Lung microvascular endothelial cell (primary cell): Measurements from ENCODE around the gene DCDC2. TPM values are rescaled to one million over a fixed set of nuclear protein-coding genes. Genes with fewer than 3 reads are reported as not detected.
"Not testable (repeated sequence)": the region's sequence is repeated elsewhere in the genome, so short reads cannot be mapped to it uniquely, and the experiment has no call there.

Source experiments
- DNase-seq, 2 donors: peaks; one replicate each; pipeline versions ENCODE4 v3.0.0 to v3.0.0-alpha.2; 2010; ENCODE audit warnings: low read depth in 2 of 2
- total RNA-seq: library from RNA; depleted of rRNA; stranded (reverse); fragments of >200 nt; gene quantifications from 2 replicates; pipeline ENCODE4 v1.2.1, GENCODE V29; 2014

Gene DCDC2
- not detected in 2 replicates for total RNA-seq

DNA sequence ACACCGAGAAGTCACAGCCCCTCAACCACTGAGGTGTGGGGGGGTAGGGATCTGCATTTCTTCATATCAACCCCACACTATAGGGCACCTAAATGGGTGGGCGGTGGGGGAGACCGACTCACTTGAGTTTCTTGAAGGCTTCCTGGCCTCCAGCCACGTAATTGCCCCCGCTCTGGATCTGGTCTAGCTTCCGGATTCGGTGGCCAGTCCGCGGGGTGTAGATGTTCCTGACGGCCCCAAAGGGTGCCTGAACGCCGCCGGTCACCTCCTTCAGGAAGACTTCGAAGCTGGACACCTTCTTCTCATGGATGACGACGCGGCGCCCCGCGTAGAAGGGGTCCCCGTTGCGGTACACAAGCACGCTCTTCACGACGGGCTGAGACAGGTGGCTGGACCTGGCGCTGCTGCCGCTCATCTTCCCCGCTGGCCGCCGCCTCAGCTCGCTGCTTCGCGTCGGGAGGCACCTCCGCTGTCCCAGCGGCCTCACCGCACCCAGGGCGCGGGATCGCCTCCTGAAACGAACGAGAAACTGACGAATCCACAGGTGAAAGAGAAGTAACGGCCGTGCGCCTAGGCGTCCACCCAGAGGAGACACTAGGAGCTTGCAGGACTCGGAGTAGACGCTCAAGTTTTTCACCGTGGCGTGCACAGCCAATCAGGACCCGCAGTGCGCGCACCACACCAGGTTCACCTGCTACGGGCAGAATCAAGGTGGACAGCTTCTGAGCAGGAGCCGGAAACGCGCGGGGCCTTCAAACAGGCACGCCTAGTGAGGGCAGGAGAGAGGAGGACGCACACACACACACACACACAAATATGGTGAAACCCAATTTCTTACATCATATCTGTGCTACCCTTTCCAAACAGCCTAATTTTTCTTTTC, at the start of gene DCDC2:
DCDC2 (minus strand) TSS at position 724 of the 883 bp plus-strand sequence; CDS start at position 415, 309 bp downstream.
- no peak for DNase-seq

- no peak for DNase-seq
Observed at GRCh38 chr6:24405262-24405661, 47.4 kb upstream of the DCDC2 start.

GRCh38 chr6:24403501-24403824, 45.6 kb upstream of the DCDC2 start:
- DNase-seq = peak in 1 of 2 donors; percentile 54

DNA sequence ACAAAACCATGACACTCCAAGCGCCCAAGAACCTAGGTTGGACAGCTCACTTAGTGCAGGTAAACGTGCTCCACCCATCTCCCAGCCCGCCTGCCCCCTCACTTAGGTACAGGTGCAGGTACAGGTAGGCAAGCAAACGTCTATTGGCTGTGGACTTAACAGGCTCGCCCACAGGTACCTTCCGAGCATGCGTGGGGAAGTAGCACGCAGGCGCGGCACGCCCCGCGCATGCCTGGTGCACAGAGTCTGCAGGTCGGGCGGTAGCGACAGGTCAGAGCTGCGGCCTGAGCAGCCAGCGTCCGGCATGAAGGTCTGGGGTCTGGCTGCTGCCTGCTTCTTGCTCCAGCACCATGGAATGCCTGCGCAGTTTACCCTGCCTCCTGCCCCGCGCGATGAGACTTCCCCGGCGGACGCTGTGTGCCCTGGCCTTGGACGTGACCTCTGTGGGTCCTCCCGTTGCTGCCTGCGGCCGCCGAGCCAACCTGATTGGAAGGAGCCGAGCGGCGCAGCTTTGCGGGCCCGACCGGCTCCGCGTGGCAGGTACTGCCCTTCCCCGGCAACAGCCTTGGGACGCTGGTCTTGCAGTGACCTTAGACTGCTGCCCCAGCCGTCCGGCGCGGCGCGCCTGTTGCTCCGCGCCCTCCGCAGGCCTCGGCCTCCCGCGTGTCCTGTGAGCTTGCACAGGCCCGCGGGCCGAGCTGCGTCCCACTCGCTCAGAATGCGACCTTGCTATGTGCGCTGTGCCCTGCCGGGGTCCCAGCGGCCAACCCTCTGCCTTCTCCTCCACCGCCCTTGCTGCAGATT, 45.0 kb upstream of the DCDC2 start, which contains the start of gene MRS2:
MRS2 (plus strand) TSS at position 240 of the 804 bp plus-strand sequence; CDS start at position 351, 111 bp downstream.
- peak; percentile 82 to 89 for DNase-seq

DNA sequence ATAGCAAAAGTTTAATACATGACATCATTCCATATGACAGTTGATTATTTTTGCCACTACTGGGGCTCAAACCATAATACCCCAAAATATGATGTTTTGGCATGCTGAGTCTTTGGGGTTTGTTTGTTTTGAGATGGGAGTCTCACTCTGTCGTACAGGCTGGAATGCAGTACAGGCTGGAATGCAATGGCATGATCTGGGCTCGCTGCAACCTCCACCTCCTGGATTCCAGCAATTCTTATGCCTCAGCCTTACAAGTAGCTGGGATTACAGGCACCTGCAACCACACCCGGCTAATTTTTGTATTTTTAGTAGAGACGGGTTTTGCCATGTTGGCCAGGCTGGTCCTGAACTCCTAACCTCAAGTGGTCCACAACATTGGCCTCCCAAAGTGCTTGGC, 43.6 kb upstream of the DCDC2 start:
- DNase-seq = no peak

DNA sequence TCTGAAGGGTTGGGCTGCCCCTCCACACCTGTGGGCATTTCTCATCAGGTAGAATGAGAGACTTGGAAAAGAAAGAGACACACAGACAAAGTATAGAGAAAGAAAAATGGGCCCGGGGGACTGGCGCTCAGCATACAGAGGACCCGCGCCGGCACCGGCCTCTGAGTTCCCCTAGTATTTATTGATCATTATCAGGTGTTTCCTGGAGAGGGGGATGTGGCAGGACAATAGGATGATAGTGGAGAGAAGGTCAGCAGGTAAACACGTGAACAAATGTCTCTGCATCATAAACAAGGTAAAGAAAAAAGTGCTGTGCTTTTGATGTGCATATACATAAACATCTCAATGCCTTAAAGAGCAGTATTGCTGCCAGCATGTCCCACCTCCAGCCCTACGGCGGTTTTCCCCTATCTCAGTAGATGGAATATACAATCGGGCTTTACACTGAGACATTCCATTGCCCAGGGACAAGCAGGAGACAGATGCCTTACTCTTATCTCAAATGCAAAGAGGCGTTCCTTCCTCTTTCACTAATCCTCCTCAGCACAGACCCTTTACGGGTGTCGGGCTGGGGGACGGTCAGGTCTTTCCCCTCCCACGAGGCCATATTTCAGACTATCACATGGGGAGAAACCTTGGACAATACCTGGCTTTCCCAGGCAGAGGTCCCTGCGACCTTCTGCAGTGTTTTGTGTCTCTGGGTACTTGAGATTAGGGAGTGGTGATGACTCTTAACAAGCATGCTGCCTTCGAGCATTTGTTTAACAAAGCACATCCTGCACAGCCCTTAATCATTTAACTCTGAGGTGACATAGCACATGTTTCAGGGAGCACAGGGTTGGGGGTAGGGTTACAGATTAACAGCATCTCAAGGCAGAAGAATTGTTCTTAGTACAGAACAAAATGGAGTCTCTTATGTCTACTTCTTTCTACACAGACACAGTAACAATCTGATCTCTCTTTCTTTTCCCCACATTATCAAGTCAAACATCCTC, 42.5 kb upstream of the DCDC2 start:
- not testable (repeated sequence) for DNase-seq

- no peak for DNase-seq
Observed at GRCh38 chr6:24397631-24398030, 39.8 kb upstream of the DCDC2 start.

- no peak for DNase-seq
Observed at GRCh38 chr6:24396824-24397223, 39.0 kb upstream of the DCDC2 start.

DNA sequence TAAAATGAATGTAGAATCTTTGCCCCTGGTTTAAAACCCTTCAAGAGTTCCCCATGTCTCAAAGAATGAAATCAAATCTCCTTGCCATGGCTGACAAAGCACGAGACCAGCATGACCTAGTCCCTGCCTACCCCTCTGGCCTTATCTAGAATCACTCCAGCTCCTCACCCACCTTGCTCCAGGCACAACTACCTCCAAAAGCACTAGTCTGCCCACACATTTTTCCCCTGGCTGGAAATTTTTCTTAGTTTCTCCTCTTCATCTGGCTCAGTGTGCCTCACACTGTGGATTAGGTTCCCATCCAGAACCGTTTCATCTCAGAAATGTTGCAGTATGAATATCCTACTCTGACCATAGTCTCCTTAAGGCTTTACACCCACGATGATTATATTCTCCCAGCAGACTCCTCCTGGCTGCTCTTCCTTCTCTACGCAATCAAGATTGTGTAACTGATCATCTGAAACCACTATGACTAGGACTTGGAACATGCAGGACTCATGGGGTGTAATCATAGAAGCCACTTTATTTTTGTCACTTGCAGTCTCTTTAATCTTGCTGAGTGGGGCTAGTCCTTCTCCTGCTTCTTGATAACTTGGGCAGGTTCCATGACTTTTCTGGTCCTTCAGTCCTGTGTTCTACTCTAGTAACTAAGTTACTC, 37.0 kb upstream of the DCDC2 start:
- DNase-seq = no peak

- DNase-seq = no peak
Observed at GRCh38 chr6:24394061-24394779, 36.4 kb upstream of the DCDC2 start.

GRCh38 chr6:24391756-24392405, 34.0 kb upstream of the DCDC2 start:
- DNase-seq = no peak

DNA sequence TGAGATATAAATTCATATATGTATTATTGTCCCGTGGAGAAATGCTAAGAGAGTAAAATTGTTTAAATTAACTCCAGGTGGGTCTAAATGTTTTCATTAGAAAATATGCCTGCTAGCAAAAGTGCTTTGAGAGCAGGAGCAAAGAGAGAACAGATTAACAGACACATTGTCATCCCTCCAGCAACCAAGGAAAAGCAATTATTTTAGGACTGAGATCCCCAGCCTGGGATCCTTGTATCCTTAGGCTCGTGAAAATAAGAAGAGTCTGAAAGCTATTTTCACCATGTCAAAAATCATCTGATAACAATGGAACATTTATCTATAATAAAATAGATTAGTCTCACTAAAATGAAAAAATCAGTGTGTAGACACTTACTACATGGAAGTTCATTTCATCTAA, 33.3 kb upstream of the DCDC2 start:
- DNase-seq = no peak

DNA sequence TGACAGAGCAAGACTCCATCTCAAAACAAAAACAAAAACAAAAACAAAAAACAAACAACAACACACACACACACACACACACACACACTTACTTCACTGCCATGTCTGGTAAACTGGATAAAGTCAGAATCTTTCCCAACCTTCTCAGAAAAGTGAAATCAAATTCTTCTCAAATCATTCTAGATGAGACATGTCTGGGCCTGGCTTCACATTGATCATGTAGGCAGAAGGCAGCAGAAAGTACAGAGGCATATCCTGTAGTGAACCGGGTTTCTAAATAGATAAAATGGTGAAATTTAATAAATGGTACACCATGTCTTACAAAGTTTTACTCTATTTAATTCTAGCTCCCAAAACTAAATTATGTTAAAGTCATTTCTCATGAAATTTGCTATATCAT, 30.0 kb upstream of the DCDC2 start:
- DNase-seq = no peak

DNA sequence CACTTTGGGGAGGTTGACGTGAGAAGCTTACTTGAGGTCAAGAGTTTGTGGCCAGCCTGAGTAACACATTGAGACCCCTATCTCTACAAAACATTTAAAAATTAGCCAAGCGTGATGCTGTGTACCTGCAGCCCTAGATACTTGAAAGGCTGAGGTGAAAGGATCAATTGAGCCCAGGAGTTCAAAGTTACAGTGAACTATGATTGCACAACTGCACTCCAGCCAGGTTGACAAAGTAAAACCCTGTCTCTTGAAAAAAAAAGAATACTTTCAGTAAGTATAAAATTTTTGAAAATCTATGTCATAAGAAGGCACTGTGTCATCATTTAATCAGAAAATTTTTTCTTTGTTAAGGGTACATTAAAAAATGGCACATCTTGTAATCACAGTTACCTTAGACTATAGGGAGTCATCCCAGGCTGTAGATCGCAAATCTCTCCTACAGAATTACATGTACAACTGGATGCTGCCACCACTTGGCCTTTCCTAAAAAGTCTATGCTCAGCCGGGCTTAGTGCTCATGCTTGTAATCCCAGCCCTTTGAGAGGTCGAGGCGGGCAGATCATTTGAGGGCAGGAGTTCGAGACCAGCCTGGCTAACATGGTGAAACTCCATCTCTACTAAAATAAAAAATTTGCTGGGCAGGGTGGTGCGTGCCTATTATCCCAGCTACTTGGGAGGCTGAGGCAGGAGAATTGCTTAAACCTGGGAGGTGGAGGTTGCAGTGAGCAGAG, 27.8 kb upstream of the DCDC2 start:
- DNase-seq = no peak

DNA sequence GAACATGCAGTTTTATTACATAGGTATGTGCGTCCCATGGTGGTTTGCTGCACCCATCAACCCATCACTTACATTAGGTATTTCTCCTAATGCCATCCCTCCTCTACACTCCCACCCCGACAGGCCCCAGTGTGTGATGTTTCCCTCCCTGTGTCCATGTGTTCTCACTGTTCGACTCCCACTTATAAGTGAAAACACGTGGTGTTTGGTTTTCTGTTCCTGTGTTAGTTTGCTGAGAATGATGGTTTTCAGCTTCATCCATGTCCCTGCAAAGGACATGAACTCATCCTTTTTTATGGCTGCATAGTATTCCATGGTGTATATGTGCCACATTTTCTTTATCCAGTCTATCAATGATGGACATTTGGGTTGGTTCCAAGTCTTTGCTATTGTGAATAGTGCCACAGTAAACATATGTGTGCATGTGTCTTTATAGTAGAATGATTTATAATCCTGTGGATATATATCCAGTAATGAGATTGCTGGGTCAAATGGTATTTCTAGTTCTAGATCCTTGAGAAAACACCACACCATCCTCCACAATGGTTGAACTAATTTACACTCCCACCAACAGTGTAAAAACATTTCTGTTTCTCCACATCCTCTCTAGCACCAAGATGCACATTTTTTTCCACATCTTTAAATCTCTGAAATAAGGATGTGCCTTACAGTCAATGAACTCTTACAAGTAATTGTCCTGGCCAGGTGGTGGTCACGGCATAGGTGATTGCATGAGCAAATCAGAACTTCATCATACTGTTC, 26.7 kb upstream of the DCDC2 start:
- not testable (repeated sequence) for DNase-seq

DNA sequence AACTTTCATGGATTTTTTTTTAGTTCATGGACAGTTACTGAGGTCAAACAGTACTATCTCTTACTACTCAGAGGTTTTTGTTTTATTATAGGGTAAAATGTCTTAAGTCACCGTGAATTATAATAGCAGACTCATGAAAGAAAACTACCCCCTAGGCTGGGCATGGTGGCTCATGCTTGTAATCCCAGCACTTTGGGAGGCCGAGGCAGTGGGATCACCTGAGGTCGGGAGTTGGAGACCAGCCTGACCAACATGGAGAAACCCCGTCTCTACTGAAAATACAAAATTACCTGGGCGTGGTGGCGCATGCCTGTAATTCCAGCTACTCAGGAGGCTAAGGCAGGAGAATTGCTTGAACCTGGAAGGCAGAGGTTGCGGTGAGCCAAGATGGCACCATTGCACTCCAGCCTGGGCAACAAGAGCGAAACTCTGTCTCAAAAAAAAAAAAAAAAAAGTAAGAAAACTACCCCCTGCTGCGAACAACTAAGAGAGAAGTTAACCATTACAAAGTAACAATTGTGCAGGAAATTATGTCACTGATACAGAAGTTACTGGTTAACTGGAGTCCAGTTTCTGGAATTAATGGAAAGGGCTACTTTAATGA, 25.1 kb upstream of the DCDC2 start:
- not testable (repeated sequence) for DNase-seq

DNA sequence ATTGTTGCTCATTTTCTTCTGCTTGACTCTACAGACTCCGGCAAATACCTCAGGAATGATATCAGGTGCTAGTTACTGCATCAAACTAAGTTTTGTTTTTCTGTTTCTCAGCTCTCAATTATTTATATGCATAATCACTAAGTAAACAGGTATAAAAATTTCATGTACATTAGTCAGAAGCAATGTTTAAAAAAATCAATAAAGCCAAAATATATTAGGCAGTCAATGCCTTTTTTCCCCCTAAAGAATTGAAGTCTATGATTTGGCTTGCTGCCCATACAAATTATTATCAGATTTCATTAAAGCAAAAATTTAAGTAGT, 24.3 kb upstream of the DCDC2 start:
- no peak for DNase-seq
